GM19035 (cell line): ENCODE results near the gene IKZF1.

Experiments used
- ATAC-seq: cut with Tn5 transposase; IDR thresholded peaks from one replicate; pipeline ENCODE4 v1.9.1; 2021; ENCODE audit not compliant: unreplicated experiment

IKZF1 gene

DNA sequence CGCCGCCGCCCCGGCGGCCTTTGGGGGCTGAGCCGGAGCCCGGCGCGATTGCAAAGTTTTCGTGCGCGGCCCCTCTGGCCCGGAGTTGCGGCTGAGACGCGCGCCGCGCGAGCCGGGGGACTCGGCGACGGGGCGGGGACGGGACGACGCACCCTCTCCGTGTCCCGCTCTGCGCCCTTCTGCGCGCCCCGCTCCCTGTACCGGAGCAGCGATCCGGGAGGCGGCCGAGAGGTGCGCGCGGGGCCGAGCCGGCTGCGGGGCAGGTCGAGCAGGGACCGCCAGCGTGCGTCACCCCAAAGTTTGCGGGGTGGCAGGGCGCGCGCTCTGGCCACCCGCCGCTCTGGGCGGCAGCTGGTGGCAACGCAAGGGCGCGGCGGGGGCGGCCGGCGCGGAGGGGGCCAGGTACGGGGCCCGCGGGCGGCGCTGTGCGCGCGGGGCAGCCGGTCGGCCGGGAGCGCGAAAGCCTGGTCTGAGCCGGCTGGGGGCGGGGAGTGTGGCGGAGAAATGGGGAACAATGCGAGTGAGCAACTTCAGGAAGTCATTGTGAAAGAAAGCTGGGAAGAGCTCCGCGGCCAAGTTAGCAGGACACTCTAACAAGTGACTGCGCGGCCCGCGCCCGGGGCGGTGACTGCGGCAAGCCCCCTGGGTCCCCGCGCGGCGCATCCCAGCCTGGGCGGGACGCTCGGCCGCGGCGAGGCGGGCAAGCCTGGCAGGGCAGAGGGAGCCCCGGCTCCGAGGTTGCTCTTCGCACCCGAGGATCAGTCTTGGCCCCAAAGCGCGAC lies at the start of gene IKZF1:
IKZF1 (plus strand) TSS at position 588 of the 782 bp plus-strand sequence. CDS start 14,346 bp downstream, outside the sequence.
- ATAC-seq = peak; percentile 42

- no peak for ATAC-seq
Observed at GRCh38 chr7:50261593-50261992, 42.9 kb upstream of the IKZF1 start.

DNA sequence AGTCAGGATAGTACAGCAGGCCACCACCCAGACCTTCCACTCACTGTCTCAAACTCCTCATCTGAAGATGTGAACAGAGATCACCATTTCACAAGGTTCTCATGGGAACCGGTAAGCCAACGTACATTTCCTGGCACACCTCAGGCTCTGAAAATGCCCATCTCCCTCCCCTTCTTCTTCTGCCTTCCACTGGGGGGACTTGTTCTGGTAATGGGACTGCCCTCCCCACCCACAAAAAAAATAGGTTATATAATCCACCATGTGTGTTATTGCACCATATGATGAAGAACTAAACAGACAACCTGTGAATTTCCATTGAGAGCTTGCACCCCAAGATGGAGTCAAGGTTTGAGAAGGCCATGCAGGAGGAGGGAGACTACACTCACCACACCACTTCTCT lies 42.1 kb upstream of the IKZF1 start:
- ATAC-seq = no peak

DNA sequence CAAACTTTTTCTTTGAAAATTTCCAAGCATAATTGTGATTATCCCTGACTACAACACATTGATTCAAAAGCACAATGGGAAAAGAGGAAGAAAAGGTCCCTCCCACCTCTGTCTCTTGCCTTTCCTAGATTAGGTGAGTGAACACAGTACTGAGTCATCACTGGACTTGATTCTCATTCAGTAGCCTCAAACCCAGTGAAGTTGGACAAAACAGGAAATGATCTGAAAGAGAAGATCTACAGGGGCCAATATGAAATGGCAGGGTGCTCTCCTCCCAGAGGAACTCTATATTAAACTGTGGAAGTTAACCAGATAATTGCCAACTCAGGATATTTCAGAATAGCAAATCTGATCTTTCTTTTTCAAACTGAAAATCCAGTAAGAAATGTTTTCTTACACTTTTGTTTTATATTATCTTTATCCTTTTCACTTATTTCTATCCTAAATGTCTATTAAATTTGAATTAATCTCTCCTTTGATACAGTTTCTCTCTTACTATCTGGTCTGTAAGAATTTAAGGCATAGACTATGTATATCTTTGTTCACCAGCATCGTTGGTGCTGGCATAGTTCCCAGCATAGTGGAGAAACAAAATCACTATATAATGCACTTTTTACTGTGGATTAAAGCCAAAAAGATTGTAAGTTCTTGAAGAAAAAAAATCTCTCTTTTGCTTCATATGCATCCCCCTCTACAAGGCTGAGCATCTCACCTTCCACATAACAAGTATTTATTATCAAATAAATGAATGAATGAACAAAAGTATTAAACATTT lies 41.4 kb upstream of the IKZF1 start:
- peak; percentile 61 for ATAC-seq

DNA sequence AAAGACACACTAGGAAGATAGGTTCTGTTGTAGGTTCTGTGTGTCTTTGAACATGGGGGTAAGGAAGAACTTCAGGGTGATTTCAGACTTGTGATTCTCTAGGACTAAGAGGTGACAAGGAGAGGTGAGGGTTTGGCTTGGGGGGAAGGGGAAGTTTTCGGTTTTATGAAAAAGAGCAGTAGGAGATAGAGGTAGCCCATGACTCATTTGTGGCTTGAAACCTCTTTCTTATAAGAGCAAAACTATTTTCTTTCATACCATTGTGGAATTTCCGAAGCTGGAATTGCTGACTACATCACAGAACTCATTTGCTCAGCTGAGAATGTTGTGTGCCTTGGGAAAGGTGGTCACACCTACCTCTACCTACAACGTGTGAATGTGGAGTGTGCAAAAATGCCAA lies 39.6 kb upstream of the IKZF1 start:
- no peak for ATAC-seq

DNA sequence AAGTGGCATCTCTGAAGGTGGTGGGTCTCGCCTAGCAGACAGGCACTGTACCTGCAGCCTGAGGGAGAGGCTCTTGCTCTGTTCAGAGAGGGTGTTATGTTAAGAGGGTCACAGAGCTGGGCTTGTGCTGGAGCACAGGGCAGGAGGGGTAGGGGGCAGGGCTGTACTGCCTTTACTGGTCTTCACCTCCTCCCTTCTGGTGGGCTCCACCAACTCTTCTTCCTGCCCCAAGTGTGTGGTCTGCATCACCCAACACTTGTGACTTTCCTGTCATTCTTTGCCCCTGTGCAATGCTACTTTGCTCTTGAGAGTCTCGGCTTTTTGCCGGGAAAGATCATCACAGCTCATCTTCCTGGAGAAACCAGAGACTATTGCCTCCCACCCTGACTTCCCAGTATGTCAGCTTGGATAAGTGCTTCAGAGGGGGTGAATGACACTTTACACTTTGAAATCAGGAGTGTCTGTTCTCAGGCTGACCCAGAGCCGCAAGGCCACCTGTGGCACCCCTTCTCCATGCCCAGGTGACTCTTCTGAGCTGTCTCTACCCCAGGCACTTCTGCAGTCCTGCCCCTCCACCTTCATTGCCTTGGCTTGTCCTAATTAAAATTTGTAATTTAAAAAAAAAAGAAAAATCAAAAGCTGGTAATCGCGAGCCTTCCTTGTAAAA lies 38.4 kb upstream of the IKZF1 start:
- ATAC-seq = no peak

GRCh38 chr7:50266635-50267386 lies 37.7 kb upstream of the IKZF1 start:
- ATAC-seq = peak; percentile 46

GRCh38 chr7:50267525-50268041 lies 36.9 kb upstream of the IKZF1 start:
- no peak for ATAC-seq

GRCh38 chr7:50268223-50268622 lies 36.3 kb upstream of the IKZF1 start:
- ATAC-seq = peak; percentile 26

DNA sequence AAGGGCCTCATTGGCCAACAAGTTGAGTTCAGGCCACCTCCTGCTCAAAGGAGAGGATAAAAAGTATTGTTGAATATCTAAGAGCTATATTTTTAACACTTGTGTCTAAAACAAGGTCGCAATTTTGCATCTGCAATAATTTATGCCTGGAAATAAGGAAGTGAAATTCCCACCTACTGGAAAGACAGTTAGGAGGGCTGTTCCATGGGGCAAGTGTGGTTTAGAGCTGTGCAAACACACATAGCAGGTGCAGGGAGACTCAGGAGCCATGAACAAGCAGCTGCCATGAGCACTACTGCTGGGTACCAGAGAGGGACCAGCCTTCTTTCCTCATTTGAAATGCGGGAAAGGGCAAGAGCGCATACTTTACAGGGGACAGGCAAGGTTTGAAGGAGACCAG lies 35.5 kb upstream of the IKZF1 start:
- ATAC-seq = no peak

- peak; percentile 26 for ATAC-seq
Observed at GRCh38 chr7:50270531-50271018, 33.9 kb upstream of the IKZF1 start.

DNA sequence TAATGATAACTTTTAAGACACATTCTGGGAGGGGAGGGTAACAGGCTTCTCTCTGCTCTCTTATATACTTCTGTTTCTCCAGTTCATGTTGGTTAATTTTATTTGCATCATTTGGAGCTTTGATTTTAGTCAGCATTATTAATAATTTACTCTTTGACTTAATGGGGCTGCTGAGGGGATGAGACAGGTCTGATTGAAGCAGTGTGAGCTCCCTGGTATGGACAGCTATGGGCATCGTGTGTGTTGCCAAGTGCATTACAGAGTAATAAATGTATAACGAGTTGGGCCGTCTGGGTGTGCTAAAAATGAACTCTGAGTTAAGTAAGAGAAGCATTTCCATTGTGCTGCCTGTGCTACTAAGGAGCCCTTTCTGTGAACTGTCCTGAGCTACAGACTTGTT lies 31.7 kb upstream of the IKZF1 start:
- no peak for ATAC-seq

GRCh38 chr7:50273301-50273700 lies 31.2 kb upstream of the IKZF1 start:
- no peak for ATAC-seq

DNA sequence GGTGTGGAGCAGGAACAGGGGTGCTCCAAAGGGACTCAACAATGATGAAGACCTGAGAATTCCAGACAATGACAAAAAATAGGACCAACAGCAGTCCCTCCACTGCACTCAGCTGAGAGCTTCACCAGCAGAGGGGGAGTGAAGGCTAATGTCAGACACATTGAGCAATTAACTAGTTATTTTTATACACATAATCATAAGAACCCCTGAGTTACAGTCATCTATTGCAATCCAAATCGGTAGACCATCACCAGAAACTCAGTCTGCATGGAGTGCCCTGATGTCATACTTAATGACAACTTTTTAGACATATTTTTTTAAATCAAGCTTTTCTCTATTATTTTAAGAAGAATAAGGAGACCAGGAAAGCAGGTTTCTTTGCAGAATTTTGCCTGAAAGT lies 30.6 kb upstream of the IKZF1 start:
- no peak for ATAC-seq

DNA sequence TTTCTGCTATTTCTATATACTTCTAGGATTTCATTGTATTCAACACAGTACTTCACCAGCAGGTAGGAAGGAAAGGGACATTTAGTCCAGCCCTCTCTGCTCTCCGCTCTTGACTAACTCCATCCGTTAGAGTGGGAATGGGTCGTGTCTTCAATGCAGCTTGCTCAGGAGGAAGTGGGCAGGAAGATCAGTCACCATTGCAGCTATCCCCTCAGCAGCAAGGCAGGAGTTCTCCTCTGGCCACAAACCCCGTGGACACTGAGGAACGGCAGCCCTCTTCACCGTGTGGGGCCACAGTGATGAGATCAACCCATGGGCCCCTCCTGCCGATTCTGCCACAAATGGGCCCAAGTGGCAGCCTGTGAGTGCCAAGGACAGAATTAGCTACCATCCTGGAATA lies 30.2 kb upstream of the IKZF1 start:
- no peak for ATAC-seq

DNA sequence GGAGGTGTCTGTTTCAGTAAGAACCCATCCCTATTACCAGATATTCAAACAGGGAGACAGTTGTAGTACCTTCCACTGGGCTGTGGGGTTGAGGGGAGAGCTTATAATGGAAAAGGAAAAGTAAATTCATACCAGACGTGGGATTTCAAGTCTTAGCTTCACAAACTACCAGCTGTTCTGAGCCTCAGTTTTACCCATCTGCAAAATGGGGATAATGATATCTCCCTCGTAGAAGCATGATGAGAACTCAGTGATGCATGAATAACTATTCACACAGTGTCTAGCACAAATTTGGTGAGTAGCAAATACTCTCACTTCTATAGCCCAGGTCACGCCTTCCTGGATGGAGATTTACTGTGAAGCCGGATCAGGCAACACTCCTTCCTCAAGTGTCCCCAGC lies 29.1 kb upstream of the IKZF1 start:
- ATAC-seq = no peak

DNA sequence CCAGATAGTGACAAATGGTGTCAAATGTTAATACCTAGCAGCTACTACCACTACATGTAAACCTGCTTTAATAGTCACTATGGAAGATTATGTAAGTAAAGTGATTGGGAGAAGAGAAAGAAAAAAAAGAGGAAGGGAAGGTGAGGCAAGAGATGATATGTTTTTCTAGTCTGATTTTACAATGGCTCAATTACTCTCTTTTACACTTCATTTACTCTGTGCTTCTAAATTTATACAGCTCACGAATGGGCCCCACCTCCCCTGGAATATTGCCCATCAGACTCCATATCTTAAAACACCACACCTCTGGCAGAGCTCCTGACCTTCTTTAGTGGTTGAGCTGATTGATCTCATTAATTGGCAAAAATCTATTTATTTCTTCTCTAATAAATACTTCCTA lies 28.0 kb upstream of the IKZF1 start:
- no peak for ATAC-seq

DNA sequence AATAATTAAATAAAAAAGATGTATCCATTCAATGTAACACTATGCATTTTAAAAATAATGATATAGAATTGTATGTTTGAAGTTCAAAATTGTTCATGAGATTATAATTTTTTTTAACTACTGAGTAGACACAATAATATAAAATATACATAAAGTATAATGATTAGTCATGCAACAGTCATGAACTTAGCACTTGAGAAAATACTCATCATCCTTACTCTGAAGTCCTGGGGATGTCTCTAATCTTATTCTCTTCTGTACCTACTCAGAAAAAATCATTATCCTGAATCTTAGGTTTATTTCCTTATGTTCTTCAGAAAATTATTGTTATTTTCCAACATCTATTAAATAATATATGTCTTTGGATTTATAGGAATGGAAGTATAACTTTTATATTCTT lies 26.4 kb upstream of the IKZF1 start:
- ATAC-seq = no peak

DNA sequence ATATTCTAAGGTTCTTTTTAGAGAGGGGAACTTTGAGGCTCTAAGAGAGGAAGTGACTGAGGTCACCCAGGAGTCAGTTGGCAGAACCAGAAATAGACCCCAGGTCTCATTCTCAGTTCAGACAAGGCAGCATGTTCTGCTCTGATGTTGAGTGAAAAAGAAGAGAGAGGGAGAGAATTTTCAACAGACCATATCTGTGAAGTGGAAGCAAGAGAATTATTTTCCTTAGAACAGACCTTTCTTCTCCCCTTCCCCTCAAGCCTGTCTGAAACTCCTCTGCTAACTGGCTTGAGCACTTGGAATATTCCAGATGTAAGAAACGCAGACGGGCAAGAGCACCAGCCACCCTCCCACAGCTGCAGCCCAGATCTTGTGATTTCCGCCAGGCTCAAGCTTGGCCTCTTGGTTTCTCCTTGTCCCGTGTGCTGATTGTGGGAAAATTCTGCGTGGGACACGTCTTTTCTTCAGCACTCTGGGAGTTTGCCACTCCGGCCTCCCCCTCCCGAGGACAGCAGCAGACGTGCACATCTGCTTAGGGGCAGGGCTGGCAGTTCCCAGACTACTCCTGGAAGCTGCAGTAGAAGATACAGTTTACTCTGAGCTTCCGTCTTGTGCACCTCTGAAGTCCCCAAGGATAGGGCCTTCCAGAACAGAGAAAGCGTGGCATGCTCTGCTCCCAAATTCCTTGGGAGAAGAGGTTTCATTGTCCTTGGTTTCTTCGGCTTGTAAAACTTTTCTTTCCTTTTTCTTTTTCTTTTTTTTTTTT lies 22.7 kb upstream of the IKZF1 start:
- ATAC-seq = peak; percentile 91
